GM18858 (cell line): ENCODE measurements around the gene PCNX2.

ENCODE experiments used
- ATAC-seq: cut with Tn5 transposase; IDR thresholded peaks from one replicate; pipeline ENCODE4 v1.9.1; 2021; ENCODE audit not compliant: unreplicated experiment

PCNX2 gene

DNA sequence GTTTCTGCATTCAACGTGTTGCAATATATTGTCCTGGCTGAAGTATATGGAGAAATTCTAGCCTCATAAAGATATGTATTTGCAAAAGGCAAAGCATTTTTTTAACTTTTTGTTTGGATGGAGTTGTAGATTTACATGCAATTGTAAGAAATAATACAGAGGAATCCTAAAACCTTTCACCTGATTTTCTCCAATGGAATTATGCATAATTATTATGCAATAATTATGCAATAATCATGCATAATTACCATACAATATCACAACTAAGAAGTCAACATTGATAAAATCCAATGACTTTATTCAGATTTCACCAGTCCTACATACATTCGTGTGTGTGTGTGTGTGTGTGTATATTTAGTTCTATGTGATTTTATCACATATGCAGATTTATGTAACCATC is 24.5 kb upstream of the PCNX2 start:
- no peak for ATAC-seq

- no peak for ATAC-seq
These were observed 23.7 kb upstream of the PCNX2 start for GRCh38 chr1:233319272-233319671.

- ATAC-seq, result no peak
These were observed 20.9 kb upstream of the PCNX2 start for GRCh38 chr1:233316473-233316872.

DNA sequence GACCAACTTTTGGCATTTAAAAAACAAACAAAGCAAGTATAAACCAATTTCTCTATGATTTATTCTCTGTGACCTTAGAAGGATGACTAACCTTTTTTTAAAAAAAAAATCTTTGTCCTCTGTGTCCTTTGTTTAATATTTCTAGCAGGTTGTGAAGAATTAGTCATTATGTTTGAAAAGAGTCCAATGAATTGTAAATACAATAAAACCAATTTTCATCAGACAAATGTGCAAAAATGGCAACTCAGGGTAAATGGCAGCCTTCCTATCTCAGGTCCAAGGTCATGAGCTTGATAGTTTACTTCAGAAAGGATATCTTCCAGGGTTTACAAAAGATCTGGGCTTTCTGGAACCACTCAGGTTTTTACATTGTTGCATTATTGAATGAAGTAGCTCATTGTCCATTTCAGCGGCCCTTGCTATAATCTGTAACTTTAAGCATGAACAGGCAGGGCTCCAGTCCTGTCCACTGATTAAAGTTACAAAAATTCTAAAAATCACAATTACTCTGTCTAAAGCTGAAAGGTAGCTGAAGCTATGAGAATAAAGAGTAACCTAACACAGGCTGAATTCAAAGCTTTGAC is 20.3 kb upstream of the PCNX2 start:
- ATAC-seq, result no peak

- ATAC-seq, result no peak
These were observed 18.1 kb upstream of the PCNX2 start for GRCh38 chr1:233313434-233314155.

DNA sequence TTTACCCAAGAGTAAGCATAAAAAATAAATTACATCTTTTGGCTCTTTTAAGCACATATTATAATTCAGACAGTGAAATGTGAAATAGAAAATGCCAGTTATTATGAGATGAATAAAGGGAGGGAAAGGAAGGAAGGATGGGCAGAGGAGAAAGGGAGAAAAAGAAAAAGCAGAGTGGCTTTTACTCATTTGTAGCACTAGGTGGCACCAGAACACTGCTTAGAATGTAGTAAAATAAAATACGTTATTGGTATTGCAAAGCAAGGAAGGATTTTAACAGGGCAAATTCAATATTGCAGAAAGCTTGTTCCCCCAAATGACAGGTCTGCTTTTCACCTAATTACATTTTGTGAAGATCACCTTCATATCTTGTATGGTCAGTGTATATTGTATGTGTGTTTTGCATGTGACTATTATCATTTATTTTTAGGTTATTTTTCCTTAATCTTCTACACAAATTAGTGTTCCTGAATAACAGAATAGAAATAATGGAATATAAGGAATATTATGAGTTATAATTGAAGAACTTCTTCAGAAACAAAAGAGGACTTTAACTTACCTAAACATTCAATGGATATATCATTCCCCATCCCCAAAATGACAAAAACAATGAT is 9.1 kb upstream of the PCNX2 start:
- no peak for ATAC-seq

DNA sequence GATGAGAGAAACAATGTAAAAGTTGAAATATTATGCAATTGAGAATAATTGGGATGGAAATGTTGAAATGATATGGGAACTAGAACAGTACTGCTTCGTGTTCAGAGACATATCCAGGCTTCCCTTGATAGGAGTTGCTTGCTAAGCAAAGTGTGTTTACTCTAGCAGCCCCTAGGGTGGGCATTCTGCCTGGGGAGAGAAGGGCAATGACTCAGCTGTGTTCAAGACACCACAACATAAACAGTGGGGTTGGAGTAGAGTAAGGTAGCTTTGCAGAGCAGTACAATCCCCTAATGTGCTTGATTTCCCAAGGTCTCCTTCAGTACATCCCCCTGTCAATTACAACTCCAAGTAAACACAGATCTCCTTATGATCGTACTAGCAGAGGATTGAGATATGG is 4.8 kb upstream of the PCNX2 start:
- no peak for ATAC-seq

GRCh38 chr1:233299450-233299849 is 3.9 kb upstream of the PCNX2 start:
- ATAC-seq, result no peak

DNA sequence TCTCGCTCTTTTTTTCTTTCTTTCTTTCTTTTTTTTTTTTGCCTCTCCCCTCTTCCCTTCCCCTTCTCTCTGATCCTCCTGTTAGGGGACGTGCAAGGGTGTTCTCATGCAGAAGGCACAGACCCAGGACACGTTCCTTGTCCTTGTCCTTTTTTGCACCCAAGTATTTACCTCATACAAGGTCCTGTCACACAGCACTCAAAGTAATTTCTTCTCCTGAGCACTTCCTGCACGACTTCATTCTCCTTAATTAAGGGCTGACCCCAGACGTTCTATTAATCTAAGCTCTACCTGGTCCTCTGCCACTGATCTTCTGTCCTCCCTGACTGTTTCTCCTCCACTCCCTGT is 424 bp upstream of the PCNX2 start:
- no peak for ATAC-seq

DNA sequence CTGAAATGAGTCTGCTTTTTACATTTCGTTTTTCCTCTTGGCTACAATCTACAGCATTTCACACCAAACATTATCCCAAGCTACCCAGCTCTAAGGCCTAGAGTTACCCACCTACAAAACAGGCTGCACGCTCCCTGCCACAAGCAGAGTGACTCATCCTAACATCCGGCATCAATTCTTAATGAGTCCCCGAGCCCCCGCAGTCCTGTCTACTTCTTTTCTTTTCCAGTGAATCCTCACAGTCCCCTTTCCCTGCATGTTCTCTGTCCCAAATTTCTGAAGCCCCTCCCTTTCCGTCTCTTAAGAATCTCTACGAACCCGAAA is 650 bp downstream of the PCNX2 start:
- ATAC-seq, result no peak

- no peak for ATAC-seq
These were observed 1.7 kb downstream of the PCNX2 start for GRCh38 chr1:233293556-233294446.

DNA sequence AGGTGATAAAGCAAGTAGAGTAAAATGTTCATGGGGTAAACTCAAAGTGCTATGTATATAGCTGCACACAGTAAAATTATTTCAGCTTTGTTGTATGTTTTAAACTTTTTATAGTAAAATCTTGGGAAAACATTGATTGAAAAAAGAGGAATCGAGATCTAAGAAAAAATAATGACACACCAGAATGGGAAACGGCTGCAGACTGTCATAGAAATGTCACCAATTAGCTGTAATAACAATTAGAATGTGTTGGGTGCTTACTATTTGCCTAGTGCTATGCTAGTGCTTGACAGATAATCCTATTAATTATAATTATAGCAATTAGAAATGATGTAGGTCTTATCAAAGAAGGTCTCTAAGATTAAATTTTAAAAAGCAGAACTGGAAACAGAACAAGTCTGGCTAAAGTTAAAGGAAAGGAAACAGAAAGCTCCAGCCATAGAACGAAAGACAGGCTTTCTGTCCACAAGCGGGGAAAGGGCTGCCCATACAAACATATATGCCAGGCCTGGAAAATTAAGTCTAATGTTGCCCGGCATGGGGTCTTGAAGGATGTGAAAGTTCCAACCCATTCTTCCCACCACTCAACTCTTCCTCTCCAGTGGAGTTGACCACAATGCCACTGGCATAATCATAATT is 5.0 kb downstream of the PCNX2 start:
- ATAC-seq, result no peak

- ATAC-seq, result no peak
These were observed 5.8 kb downstream of the PCNX2 start for GRCh38 chr1:233289676-233290075.

DNA sequence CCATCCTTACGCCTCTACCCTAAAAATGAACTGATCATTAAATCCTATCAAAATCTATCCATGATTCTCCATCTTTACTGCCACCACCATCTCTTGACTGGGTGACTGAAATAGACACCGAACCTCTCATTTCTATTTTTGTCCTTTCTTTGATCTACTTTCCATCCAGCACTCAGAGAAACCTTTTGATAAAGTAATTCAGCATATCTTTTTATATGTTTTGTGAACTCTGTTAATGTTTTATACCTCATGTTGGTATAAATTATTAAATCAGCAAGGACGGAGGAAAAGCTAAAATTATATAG is 13.0 kb downstream of the PCNX2 start:
- ATAC-seq, result no peak

DNA sequence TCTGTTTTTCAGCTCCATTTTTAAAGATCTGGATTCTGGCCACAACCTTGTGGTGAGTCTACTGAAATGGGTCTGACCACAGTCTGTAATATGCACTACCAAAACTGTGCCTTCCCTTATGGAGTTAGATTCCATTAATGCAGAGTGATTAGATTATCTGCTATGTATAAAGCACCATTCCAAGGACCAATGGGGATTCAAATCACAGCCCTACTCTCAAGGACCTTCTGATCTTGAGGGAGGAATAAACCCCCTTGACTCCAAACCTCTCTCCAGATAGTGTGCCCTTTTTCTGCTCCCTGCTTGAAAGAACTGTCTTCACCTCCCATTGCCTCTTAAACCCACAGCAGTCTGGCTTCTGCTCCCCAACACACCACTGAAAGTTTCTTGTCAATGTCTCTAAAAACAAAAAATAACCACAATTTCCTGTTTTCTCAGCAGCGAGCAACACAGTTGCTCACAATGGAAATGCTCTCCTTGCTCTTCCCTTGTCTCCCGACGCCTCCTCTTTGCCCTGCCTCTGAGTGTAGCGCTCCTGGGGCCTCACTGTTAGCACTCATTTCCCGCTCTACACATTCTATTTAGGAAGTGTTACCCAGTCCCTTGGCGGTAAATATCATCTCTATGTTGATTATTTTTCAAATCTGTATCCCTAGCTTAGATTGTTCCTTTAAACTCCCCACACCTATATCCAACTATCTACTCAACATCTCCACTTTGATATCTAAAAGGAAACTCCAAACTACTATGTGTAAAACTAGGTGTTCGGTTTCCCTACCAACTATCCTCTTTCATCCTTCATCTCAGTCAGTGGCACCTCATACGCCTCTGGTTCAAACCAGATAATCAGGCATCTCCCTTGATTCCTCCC is 13.6 kb downstream of the PCNX2 start:
- peak; percentile 85 for ATAC-seq

GRCh38 chr1:233279971-233280370 is 15.6 kb downstream of the PCNX2 start:
- ATAC-seq, result no peak

GRCh38 chr1:233278631-233279030 is 16.9 kb downstream of the PCNX2 start:
- no peak for ATAC-seq

DNA sequence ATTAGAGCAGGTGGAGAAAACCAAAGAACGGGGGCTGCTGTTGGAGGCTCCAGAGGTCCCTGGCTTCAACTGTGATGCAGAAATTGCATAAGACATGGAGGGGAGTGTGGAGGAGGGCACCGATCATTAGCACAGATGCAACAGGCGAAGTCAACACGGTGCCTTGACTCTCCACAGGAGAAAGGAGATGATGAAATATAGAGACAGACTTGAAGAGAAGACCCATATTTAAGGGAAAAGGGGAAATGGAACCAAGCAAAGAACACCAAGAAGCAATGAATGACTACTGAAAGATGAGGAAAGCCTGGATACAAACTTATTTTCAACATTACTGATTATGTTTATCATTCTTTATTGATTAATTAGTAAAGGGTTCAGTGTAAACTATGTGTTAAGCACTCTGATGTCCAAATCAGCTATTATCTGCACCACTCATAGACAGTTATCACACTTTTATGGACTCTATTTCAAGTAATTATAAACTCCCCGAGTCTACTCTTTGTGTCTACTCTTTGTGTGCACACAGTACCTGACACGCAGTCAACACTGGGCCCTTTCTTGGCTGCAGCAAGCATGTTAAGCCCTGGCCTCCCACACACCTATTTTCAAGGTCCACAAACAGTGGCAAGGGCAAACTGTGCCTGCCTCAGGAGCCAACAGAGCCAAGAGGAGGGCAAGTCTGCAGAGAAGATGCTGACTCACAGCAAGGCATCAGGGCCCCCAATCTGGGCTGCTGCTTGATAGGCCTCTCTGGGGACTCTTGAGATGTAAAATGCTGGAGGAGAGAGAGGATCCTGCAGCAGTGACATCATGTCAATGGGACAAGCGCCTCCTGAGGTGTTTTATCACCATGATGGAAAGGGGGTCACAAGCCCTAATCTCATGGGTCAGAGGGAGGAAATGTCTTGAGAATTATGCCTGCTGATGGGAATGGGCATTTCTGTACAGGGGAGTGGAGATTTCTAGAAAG is 17.6 kb downstream of the PCNX2 start:
- ATAC-seq, result no peak

- no peak for ATAC-seq
These were observed 25.9 kb downstream of the PCNX2 start for GRCh38 chr1:233269656-233270055.
